GM18909 (cell line): ENCODE measurements around the gene AMZ1.

ENCODE experiments used
- ATAC-seq: cut with Tn5 transposase; IDR thresholded peaks from one replicate; pipeline ENCODE4 v1.9.1; 2021; ENCODE audit warnings: mild to moderate bottlenecking; ENCODE audit not compliant: unreplicated experiment, poor library complexity

The AMZ1 gene

GRCh38 chr7:2687881-2688318 lies at the start of gene AMZ1:
Gene AMZ1 (plus strand): TSS chr7:2688202. CDS start chr7:2700452, 12,250 bp downstream.
- no peak for ATAC-seq

GRCh38 chr7:2638224-2638991 lies 49.6 kb upstream of the AMZ1 start:
- no peak for ATAC-seq

GRCh38 chr7:2639181-2639681 lies 48.8 kb upstream of the AMZ1 start:
- no peak for ATAC-seq

- ATAC-seq: no peak
Measured at GRCh38 chr7:2639695-2640481, 48.1 kb upstream of the AMZ1 start.

GRCh38 chr7:2640482-2640830 lies 47.5 kb upstream of the AMZ1 start:
- no peak for ATAC-seq

GRCh38 chr7:2640846-2641316 lies 47.1 kb upstream of the AMZ1 start:
- ATAC-seq: no peak

GRCh38 chr7:2641406-2642393 lies 46.3 kb upstream of the AMZ1 start:
- peak; percentile 40 for ATAC-seq

- no peak for ATAC-seq
Measured at GRCh38 chr7:2643386-2644219, 44.4 kb upstream of the AMZ1 start.

GRCh38 chr7:2644220-2644561 lies 43.8 kb upstream of the AMZ1 start:
- ATAC-seq: no peak

GRCh38 chr7:2644562-2645273 lies 43.3 kb upstream of the AMZ1 start:
- peak; percentile 33 for ATAC-seq

- peak; percentile 61 for ATAC-seq
Measured at GRCh38 chr7:2645274-2645868, 42.6 kb upstream of the AMZ1 start.

GRCh38 chr7:2646336-2646679 lies 41.7 kb upstream of the AMZ1 start:
- ATAC-seq: no peak

- no peak for ATAC-seq
Measured at GRCh38 chr7:2646680-2647571, 41.1 kb upstream of the AMZ1 start.

GRCh38 chr7:2647594-2648172 lies 40.3 kb upstream of the AMZ1 start:
- no peak for ATAC-seq

- ATAC-seq: no peak
Measured at GRCh38 chr7:2649139-2649838, 38.7 kb upstream of the AMZ1 start.

GRCh38 chr7:2649991-2650390 lies 38.0 kb upstream of the AMZ1 start:
- ATAC-seq: no peak

GRCh38 chr7:2650451-2650850 lies 37.6 kb upstream of the AMZ1 start:
- no peak for ATAC-seq
